Bronchial epithelial cell (primary cell): ENCODE results near the gene LMAN2. TPM values are rescaled to one million over a fixed set of nuclear protein-coding genes. Genes with fewer than 3 reads are reported as not detected.

Experiments used
- DNase-seq: peaks from one replicate; pipeline ENCODE4 v3.0.0-alpha.2; 2010; ENCODE audit warnings: low read depth
- FAIRE-seq: peaks from 2 replicates; lab custom pipeline; 2011; peaks lifted over from hg19 to GRCh38; lab: Jason Lieb, UNC
- H3K27me3 ChIP-seq: 2 replicates; pipeline ENCODE4 v1.5.1; 2011; ENCODE audit warnings: low read length; ENCODE audit not compliant: control insufficient read depth, insufficient read depth
- H3K36me3 ChIP-seq: 2 replicates; pipeline ENCODE4 v1.5.1; 2011; ENCODE audit warnings: low read length; ENCODE audit not compliant: control insufficient read depth, insufficient read depth
- H3K4me3 ChIP-seq: 2 replicates; pipeline ENCODE4 v1.5.1; 2011; ENCODE audit warnings: mild to moderate bottlenecking, low read depth, low read length, control low read depth
- total RNA-seq: library from RNA; depleted of rRNA; stranded (reverse); fragments of >200 nt; gene quantifications from 2 replicates; pipeline ENCODE4 v1.2.1, GENCODE V29; 2014
- TF ChIP-seq, protein P1 (sequence below): IDR thresholded peaks from 2 replicates; pipeline ENCODE4 v1.5.1; 2011; ENCODE audit warnings: mild to moderate bottlenecking, moderate library complexity, low read length, control low read depth, inconsistent platforms; ENCODE audit not compliant: insufficient read depth, severe bottlenecking

The LMAN2 gene
- total RNA-seq, 1 donor from 2014 or later: 362 TPM

GRCh38 chr5:177313561-177314259, 37.8 kb downstream of the LMAN2 start:
- TF ChIP-seq, protein P1, sequence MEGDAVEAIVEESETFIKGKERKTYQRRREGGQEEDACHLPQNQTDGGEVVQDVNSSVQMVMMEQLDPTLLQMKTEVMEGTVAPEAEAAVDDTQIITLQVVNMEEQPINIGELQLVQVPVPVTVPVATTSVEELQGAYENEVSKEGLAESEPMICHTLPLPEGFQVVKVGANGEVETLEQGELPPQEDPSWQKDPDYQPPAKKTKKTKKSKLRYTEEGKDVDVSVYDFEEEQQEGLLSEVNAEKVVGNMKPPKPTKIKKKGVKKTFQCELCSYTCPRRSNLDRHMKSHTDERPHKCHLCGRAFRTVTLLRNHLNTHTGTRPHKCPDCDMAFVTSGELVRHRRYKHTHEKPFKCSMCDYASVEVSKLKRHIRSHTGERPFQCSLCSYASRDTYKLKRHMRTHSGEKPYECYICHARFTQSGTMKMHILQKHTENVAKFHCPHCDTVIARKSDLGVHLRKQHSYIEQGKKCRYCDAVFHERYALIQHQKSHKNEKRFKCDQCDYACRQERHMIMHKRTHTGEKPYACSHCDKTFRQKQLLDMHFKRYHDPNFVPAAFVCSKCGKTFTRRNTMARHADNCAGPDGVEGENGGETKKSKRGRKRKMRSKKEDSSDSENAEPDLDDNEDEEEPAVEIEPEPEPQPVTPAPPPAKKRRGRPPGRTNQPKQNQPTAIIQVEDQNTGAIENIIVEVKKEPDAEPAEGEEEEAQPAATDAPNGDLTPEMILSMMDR: no peak
- DNase-seq: no peak
- peaks cover 3% of the 10 kb centered on the region for H3K36me3 ChIP-seq
- H3K4me3 ChIP-seq: no peak overlapping the region
- H3K27me3 ChIP-seq: no peaks in the 10 kb centered on the region
- FAIRE-seq: no peak

DNA sequence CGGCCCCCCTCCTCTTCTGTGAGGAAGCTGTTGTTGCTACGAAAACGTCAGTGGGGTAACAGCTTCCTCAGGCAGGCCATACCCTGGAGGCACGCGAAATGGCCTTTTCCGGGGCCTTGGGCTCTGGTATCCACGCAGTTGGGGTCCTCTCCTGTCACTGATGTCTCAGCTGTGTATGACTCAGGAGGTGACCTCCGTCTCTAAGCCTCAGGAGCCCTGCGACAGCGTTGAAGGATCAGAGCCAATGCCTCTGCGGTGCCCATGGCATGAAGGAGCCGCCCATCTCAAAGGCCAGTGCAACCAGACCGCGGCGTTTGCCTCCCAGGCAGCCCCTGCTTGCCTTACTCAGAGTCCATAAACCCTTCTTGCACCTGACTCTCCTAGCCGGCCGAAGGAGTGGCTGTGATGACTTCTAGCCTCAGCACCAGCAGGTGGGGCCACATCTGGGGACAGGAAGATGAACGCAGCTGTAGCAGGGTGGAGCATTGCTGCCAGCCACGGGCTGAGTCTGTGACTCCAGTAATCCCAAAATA, 38.8 kb downstream of the LMAN2 start:
- Histone ChIP-seq H3K4me3 (no peak overlapping the region), H3K36me3 (peaks cover 3% of the 10 kb centered on the region), H3K27me3 (no peaks in the 10 kb centered on the region)
- FAIRE-seq: no peak
- TF ChIP-seq, protein P1: no peak
- DNase-seq: no peak

- DNase-seq (peak; percentile 82), FAIRE-seq (no peak)
- H3K27me3 ChIP-seq: no peaks in the 10 kb centered on the region
- peak within 1 kb of the TSS; percentile 73 for H3K4me3 ChIP-seq
- TF ChIP-seq, protein P1: no peak
- peaks cover 1% of the 10 kb centered on the region for H3K36me3 ChIP-seq
These were observed 39.5 kb downstream of the LMAN2 start, which contains the start of gene MXD3 for GRCh38 chr5:177311723-177312648. MXD3 (minus strand) TSS chr5:177311898; CDS start chr5:177311830, 68 bp downstream.

DNA sequence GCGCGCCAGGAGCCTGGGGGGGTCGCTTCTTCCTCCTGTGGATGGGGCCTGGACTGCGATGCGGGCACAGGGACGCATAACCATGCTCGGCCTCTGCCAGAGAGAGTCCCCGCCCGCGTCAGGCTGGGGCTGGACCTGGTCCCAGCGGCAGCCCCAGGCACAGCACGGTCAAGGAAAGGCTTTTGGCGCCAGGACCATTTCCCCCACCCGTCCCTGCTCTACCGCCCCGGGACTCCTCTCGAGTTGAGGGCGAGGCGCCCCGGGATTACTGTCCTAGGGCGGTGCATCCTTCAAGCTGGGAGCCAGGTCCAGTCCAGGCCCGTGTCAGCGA, 40.1 kb downstream of the LMAN2 start:
- TF ChIP-seq, protein P1: no peak
- DNase-seq (no peak), FAIRE-seq (no peak)
- Histone ChIP-seq H3K4me3 (peak overlapping the region; percentile 73), H3K36me3 (no peaks in the 10 kb centered on the region), H3K27me3 (no peaks in the 10 kb centered on the region)

GRCh38 chr5:177310757-177311391, 40.6 kb downstream of the LMAN2 start:
- FAIRE-seq (no peak), DNase-seq (peak; percentile 18)
- TF ChIP-seq, protein P1: no peak
- H3K36me3 ChIP-seq: peaks cover under 1% of the 10 kb centered on the region
- H3K4me3 ChIP-seq: peak overlapping the region; percentile 73
- no peaks in the 10 kb centered on the region for H3K27me3 ChIP-seq
